Right ventricle myocardium superior (tissue), 1 donor: ENCODE results near the gene U2SURP. TPM values are rescaled to one million over a fixed set of nuclear protein-coding genes. Genes with fewer than 3 reads are reported as not detected.
"Not testable (repeated sequence)": the region's sequence is repeated elsewhere in the genome, so short reads cannot be mapped to it uniquely, and the experiment has no call there.

Source experiments
- ATAC-seq: fragments of 200-7000 bp; cut with Tn5 transposase; one replicate; pipeline ENCODE4 v1.9.1; 2020; ENCODE audit warnings: mild to moderate bottlenecking; ENCODE audit not compliant: poor library complexity
- DNase-seq: peaks from one replicate; pipeline ENCODE4 v3.0.0-alpha.2; 2020
- intact Hi-C: fragments of 100-400 bp; cut with DNase I; formaldehyde crosslinking; loops from one replicate; pipeline ENCODE4 v1.11.2; 2022
- total RNA-seq: library from RNA; stranded (reverse); fragmentation: NEBNext Ultra II Directional; extraction: Animal tissue kit (Norgen Biotek cat#: 25700); gene quantifications from one replicate; pipeline ENCODE4 v1.2.1, GENCODE V29; 2021
- donor health status: DM: no; HTN: yes; CAD: no; lungs with severe emphysema.

The U2SURP gene
- total RNA-seq, 1 donor from 2014 or later: 39.8 TPM

GRCh38 chr3:143046075-143046474, 44.7 kb downstream of the U2SURP start:
- intact Hi-C loops, DNase-seq, ATAC-seq: not testable (repeated sequence)

GRCh38 chr3:143054011-143054410, 52.6 kb downstream of the U2SURP start:
- DNase-seq: no peak
- ATAC-seq: no peak
- intact Hi-C loops: no loop called here

GRCh38 chr3:143056372-143056771, 55.0 kb downstream of the U2SURP start:
- DNase-seq (no peak), ATAC-seq (no peak)
- intact Hi-C loops: no loop called here

GRCh38 chr3:143060906-143061305, 59.5 kb downstream of the U2SURP start:
- intact Hi-C loops: no loop called here
- ATAC-seq (no peak), DNase-seq (no peak)

GRCh38 chr3:143063018-143063417, 61.6 kb downstream of the U2SURP start:
- DNase-seq: no peak
- ATAC-seq: no peak
- intact Hi-C loops: no loop called here

- intact Hi-C loops: no loop called here
- DNase-seq (no peak), ATAC-seq (no peak)
Observed at GRCh38 chr3:143064777-143065176, 63.4 kb downstream of the U2SURP start.

GRCh38 chr3:143065364-143065763, 64.0 kb downstream of the U2SURP start:
- ATAC-seq (no peak), DNase-seq (no peak)
- intact Hi-C loops: no loop called here

- intact Hi-C loops: no loop called here
- DNase-seq: no peak
- ATAC-seq: no peak
Observed at GRCh38 chr3:143066033-143066432, 64.7 kb downstream of the U2SURP start.

- no peak for DNase-seq
- intact Hi-C loops: no loop called here
- ATAC-seq: no peak
Observed at GRCh38 chr3:143067201-143067600, 65.8 kb downstream of the U2SURP start.

- intact Hi-C loops: no loop called here
- ATAC-seq (no peak), DNase-seq (no peak)
Observed at GRCh38 chr3:143068059-143068458, 66.7 kb downstream of the U2SURP start.

GRCh38 chr3:143070977-143071551, 69.7 kb downstream of the U2SURP start:
- DNase-seq: no peak
- intact Hi-C loops: no loop called here
- no peak for ATAC-seq

- ATAC-seq: no peak
- no peak for DNase-seq
- intact Hi-C loops: no loop called here
Observed at GRCh38 chr3:143071776-143072175, 70.4 kb downstream of the U2SURP start.

GRCh38 chr3:143072298-143073020, 71.1 kb downstream of the U2SURP start:
- DNase-seq, ATAC-seq, intact Hi-C loops: not testable (repeated sequence)

- DNase-seq, intact Hi-C loops, ATAC-seq: not testable (repeated sequence)
Observed at GRCh38 chr3:143073541-143073940, 72.2 kb downstream of the U2SURP start.

- DNase-seq, intact Hi-C loops, ATAC-seq: not testable (repeated sequence)
Observed at GRCh38 chr3:143073983-143074382, 72.6 kb downstream of the U2SURP start.

GRCh38 chr3:143078883-143079282, 77.5 kb downstream of the U2SURP start:
- no peak for ATAC-seq
- intact Hi-C loops: no loop called here

GRCh38 chr3:143080196-143080595, 78.8 kb downstream of the U2SURP start:
- no peak for ATAC-seq
- intact Hi-C loops: no loop called here
- no peak for DNase-seq

More at GRCh38 chr3:143078883-143079282, 77.5 kb downstream of the U2SURP start:
- no peak for DNase-seq

- intact Hi-C loops: no loop called here
- no peak for ATAC-seq
- no peak for DNase-seq
Observed at GRCh38 chr3:143081365-143081764, 80.0 kb downstream of the U2SURP start.

- intact Hi-C loops: no loop called here
- no peak for ATAC-seq
- no peak for DNase-seq
Observed at GRCh38 chr3:143081844-143082778, 80.7 kb downstream of the U2SURP start.
